ENCODE measurements around the gene HSPB7.

GRCh38 chr1:15968172-15968571 lies 49.7 kb downstream of the HSPB7 start:
- TF ChIP-seq CTCF (IDR thresholded peaks at IDR 0.05): no peak
- no peak for TF ChIP-seq POLR2A (IDR thresholded peaks at IDR 0.05)

Measured in vagina (tissue), 2 donors.